NK-92 (cell line): ENCODE data around the gene SGCG.
"Not testable (repeated sequence)": the region's sequence is repeated elsewhere in the genome, so short reads cannot be mapped to it uniquely, and the experiment has no call there.

Experiments
- DNase-seq: peaks from one replicate; lab custom pipeline; 2025; ENCODE audit not compliant: unreplicated experiment; lab: John Stamatoyannopoulos, UW

SGCG gene

GRCh38 chr13:23205807-23206206 is 25.0 kb downstream of the SGCG start:
- no peak for DNase-seq

- no peak for DNase-seq
Observed at GRCh38 chr13:23212671-23213070, 31.9 kb downstream of the SGCG start.

GRCh38 chr13:23231241-23231640 is 50.5 kb downstream of the SGCG start:
- DNase-seq, result no peak

GRCh38 chr13:23235994-23236393 is 55.2 kb downstream of the SGCG start:
- no peak for DNase-seq

GRCh38 chr13:23243066-23243465 is 62.3 kb downstream of the SGCG start:
- DNase-seq, result no peak

- not testable (repeated sequence) for DNase-seq
Observed at GRCh38 chr13:23248410-23248809, 67.6 kb downstream of the SGCG start.

GRCh38 chr13:23254506-23254905 is 73.7 kb downstream of the SGCG start:
- DNase-seq, result no peak

- DNase-seq, result no peak
Observed at GRCh38 chr13:23267571-23267970, 86.8 kb downstream of the SGCG start.

- no peak for DNase-seq
Observed at GRCh38 chr13:23268441-23268840, 87.7 kb downstream of the SGCG start.

- no peak for DNase-seq
Observed at GRCh38 chr13:23271331-23271730, 90.6 kb downstream of the SGCG start.

GRCh38 chr13:23273498-23273897 is 92.7 kb downstream of the SGCG start:
- no peak for DNase-seq

GRCh38 chr13:23279321-23279720 is 98.5 kb downstream of the SGCG start:
- DNase-seq, result no peak

GRCh38 chr13:23288564-23288963 is 107.8 kb downstream of the SGCG start:
- no peak for DNase-seq

GRCh38 chr13:23288995-23289394 is 108.2 kb downstream of the SGCG start:
- DNase-seq, result no peak

- no peak for DNase-seq
Observed at GRCh38 chr13:23289917-23290357, 109.2 kb downstream of the SGCG start.

GRCh38 chr13:23292586-23292985 is 111.8 kb downstream of the SGCG start:
- no peak for DNase-seq

- DNase-seq, result not testable (repeated sequence)
Observed at GRCh38 chr13:23314837-23315236, 134.1 kb downstream of the SGCG start.

GRCh38 chr13:23319883-23320224 is 139.1 kb downstream of the SGCG start:
- no peak for DNase-seq

GRCh38 chr13:23320926-23321534 is 140.3 kb downstream of the SGCG start:
- no peak for DNase-seq

- no peak for DNase-seq
Observed at GRCh38 chr13:23321535-23322241, 140.9 kb downstream of the SGCG start.

GRCh38 chr13:23322353-23323336 is 141.9 kb downstream of the SGCG start:
- DNase-seq, result no peak
